Measurements from ENCODE around the gene SNCA. TPM values are rescaled to one million over a fixed set of nuclear protein-coding genes. Genes with fewer than 3 reads are reported as not detected.

The SNCA gene
- total RNA-seq, 4 donors from 2014 or later, result 0.87 to 16.3 (median 5.3) TPM

DNA sequence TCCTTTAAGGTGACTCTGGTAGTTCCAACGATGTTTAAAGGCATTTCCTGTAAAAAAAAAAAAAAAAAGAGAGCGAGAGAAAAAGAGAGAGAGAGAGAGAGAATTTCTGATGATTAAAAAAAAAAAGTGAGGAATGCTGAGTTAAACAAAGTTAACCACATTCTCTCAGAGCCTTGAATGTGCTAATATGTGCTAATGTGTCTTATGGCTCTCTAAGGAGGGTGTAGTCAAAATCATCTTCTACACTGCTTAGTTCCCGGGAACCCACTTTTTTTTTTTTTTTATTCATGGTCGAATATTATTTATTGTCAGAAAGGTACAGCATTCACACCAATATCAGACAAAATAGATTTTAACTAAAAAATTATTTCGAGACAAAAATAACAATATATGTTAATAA, 111.7 kb downstream of the SNCA start:
- H3K4me3 ChIP-seq, result no peak overlapping the region
- intact Hi-C loops (cut with DNase I), result no loop called here
- no peak overlapping the region for H3K27ac ChIP-seq
- H3K36me3 ChIP-seq, result no peaks in the 10 kb centered on the region
- H3K27me3 ChIP-seq, result no peaks in the 10 kb centered on the region
- H3K4me1 ChIP-seq, result no peaks in the 10 kb centered on the region
- WGBS, 2 donors, result 75 to 84% methylated on average over 5 of the region's 5 CpGs
- no peak for TF ChIP-seq POLR2A (IDR thresholded peaks at IDR 0.05)
- TF ChIP-seq, protein P1, sequence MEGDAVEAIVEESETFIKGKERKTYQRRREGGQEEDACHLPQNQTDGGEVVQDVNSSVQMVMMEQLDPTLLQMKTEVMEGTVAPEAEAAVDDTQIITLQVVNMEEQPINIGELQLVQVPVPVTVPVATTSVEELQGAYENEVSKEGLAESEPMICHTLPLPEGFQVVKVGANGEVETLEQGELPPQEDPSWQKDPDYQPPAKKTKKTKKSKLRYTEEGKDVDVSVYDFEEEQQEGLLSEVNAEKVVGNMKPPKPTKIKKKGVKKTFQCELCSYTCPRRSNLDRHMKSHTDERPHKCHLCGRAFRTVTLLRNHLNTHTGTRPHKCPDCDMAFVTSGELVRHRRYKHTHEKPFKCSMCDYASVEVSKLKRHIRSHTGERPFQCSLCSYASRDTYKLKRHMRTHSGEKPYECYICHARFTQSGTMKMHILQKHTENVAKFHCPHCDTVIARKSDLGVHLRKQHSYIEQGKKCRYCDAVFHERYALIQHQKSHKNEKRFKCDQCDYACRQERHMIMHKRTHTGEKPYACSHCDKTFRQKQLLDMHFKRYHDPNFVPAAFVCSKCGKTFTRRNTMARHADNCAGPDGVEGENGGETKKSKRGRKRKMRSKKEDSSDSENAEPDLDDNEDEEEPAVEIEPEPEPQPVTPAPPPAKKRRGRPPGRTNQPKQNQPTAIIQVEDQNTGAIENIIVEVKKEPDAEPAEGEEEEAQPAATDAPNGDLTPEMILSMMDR (IDR thresholded peaks at IDR 0.05), result no peak
- no peak for DNase-seq
- H3K9me3 ChIP-seq, result no peaks in the 10 kb centered on the region

DNA sequence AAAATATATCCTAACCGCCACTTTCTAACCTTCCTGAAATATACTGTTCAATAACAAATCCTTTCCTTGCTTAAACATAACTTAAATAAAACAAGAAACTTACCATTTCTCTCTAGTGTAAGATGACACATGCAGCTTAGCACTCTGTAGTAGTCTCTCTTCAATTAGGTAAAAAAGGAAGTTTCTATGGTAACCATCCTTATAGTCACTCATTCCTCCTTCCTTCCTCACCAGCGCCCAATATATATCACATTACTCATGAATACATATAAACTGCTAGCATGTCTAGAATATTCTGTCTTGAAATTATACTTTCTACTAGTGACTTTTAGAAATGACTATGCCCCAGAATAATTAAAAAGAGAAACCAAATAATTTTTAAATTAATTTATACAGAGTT, 112.2 kb downstream of the SNCA start:
- no peak overlapping the region for H3K27ac ChIP-seq
- no peaks in the 10 kb centered on the region for H3K9me3 ChIP-seq
- H3K27me3 ChIP-seq, result no peaks in the 10 kb centered on the region
- 85 to 88% methylated on average over 2 of the region's 2 CpGs for WGBS, 2 donors
- no peaks in the 10 kb centered on the region for H3K4me1 ChIP-seq
- intact Hi-C loops (cut with DNase I), result no loop called here
- H3K4me3 ChIP-seq, result no peak overlapping the region
- TF ChIP-seq, protein P1 (IDR thresholded peaks at IDR 0.05), result no peak
- no peak for TF ChIP-seq POLR2A (IDR thresholded peaks at IDR 0.05)
- DNase-seq, result no peak
- no peaks in the 10 kb centered on the region for H3K36me3 ChIP-seq

DNA sequence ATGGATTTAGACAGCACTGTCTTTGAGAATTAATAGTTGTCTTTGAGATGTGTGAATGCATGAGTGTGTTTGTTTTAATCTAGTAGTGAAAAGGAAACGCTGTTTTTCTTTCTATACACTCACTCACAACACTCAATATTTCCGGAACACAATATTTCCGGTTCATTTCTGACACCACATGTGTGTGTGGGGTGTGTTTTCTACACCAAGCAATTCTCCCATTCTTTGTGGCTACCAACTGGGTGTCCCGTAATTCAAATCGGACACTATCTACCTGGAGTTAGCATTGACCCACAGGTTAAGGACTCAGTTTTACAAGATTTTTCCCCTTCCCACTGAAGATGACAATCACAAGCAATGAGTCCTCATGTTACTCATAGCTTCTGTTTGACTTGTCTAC, 113.9 kb downstream of the SNCA start:
- TF ChIP-seq, protein P1 (IDR thresholded peaks at IDR 0.05), result no peak
- no peak for TF ChIP-seq POLR2A (IDR thresholded peaks at IDR 0.05)
- Histone ChIP-seq H3K4me1 (no peaks in the 10 kb centered on the region), H3K27ac (no peak overlapping the region), H3K9me3 (no peaks in the 10 kb centered on the region), H3K36me3 (no peaks in the 10 kb centered on the region), H3K4me3 (no peak overlapping the region), H3K27me3 (no peaks in the 10 kb centered on the region)
- intact Hi-C loops (cut with DNase I), result no loop called here
- no peak for DNase-seq
- 50 to 67% methylated on average over 5 of the region's 5 CpGs for WGBS, 2 donors

DNA sequence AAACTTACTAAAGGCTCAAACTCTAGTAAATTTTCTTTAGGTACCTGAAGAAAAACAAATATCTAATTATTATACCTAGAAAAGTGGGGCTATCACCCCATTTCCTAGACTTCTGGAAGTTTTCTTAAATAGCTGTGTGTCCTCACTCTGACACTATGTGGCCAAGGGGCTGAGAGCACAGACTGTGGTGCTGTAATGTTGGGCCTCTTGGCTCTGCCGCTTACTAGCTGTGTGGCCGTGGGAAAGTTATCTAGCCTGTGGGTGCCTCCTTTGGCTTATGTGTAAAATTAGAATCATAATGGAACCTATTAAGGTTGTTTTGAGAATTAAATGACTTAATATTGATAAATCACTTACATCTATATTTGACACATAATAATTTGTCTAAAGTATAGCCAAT, 114.4 kb downstream of the SNCA start:
- intact Hi-C loops (cut with DNase I), result no loop called here
- no peak for DNase-seq
- Histone ChIP-seq H3K27ac (no peak overlapping the region), H3K27me3 (no peaks in the 10 kb centered on the region), H3K4me1 (no peaks in the 10 kb centered on the region), H3K36me3 (no peaks in the 10 kb centered on the region), H3K9me3 (no peaks in the 10 kb centered on the region), H3K4me3 (no peak overlapping the region)
- WGBS, 2 donors, result 88 to 95% methylated on average over 2 of the region's 2 CpGs
- TF ChIP-seq, protein P1 (IDR thresholded peaks at IDR 0.05), result no peak
- TF ChIP-seq POLR2A (IDR thresholded peaks at IDR 0.05), result no peak

DNA sequence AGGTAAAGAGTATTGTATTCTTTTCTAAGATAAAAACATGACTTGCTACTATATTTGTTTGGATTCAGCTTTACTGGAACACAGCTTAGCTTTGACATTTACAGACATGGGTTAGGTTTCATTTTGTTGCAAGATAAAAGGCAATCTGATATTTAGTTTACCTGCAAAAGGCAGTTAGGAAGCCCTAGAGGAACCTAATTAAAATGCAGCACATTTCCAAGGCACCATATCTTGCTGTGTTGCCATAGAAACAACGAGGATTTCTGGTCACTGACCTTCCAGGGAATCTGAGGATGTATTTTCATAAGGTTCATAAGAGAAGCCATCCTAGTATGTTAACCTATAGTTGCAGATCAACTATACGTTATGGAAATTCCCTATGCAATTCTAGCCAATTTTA, 116.0 kb downstream of the SNCA start:
- TF ChIP-seq, protein P1 (IDR thresholded peaks at IDR 0.05), result no peak
- TF ChIP-seq POLR2A (IDR thresholded peaks at IDR 0.05), result no peak
- H3K9me3 ChIP-seq, result no peaks in the 10 kb centered on the region
- H3K27ac ChIP-seq, result no peak overlapping the region
- no peak overlapping the region for H3K4me3 ChIP-seq
- no peaks in the 10 kb centered on the region for H3K36me3 ChIP-seq
- intact Hi-C loops (cut with DNase I), result no loop called here
- H3K27me3 ChIP-seq, result no peaks in the 10 kb centered on the region
- DNase-seq, result no peak
- H3K4me1 ChIP-seq, result no peaks in the 10 kb centered on the region
- WGBS, 2 donors, result 60% methylated on average over 2 of the region's 2 CpGs

All from esophagus squamous epithelium (tissue), 5 donors.